PFSK-1 (cell line): Measurements from ENCODE around the gene FOXB1.

ENCODE experiments used
- POLR2AphosphoS5 ChIP-seq: IDR thresholded peaks from 2 replicates; pipeline ENCODE4 v1.6.1; 2012; ENCODE audit warnings: low read depth, mild to moderate bottlenecking, control low read depth, low read length, moderate library complexity
- SIN3A ChIP-seq: IDR thresholded peaks from 2 replicates; pipeline ENCODE4 v1.6.1; 2012; ENCODE audit warnings: mild to moderate bottlenecking, low read length, moderate library complexity, borderline replicate concordance; ENCODE audit not compliant: insufficient read depth
- TAF1 ChIP-seq: IDR thresholded peaks from 2 replicates; pipeline ENCODE4 v1.6.1; 2012; ENCODE audit warnings: low read length, control low read depth, borderline replicate concordance; ENCODE audit not compliant: insufficient read depth

GRCh38 chr15:59998305-59998949, 5.7 kb upstream of the FOXB1 start:
- TF ChIP-seq TAF1 (no peak), POLR2AphosphoS5 (no peak), SIN3A (no peak)
